Neural cell (in vitro differentiated cells): ENCODE measurements around the gene ARHGEF16. TPM values are rescaled to one million over a fixed set of nuclear protein-coding genes. Genes with fewer than 3 reads are reported as not detected.

Source experiments
- H2AFZ ChIP-seq: fragments of 200-600, 300-800 bp; sonication (generic), shearing (Covaris generic); 2 replicates; pipeline ENCODE4 v1.6.0; 2014; ENCODE audit warnings: low read depth, mild to moderate bottlenecking, antibody characterized with exemption, low read length, moderate library complexity
- H3F3A ChIP-seq: fragments of 200-600 bp; shearing (Covaris generic); 2 replicates; pipeline ENCODE4 v1.6.1; 2016; ENCODE audit warnings: mild to moderate bottlenecking, moderate library complexity, mixed read lengths, antibody characterized with exemption, low read length; ENCODE audit not compliant: insufficient read depth, poor library complexity, severe bottlenecking
- H3K27ac ChIP-seq: fragments of 200-600, 300-800 bp; sonication (generic), shearing (Covaris generic); 2 replicates; pipeline ENCODE4 v1.5.1; 2014; ENCODE audit warnings: mild to moderate bottlenecking, low read length, moderate library complexity
- H3K27me3 ChIP-seq: fragments of 300-800, 200-600 bp; sonication (generic), shearing (Covaris generic); 2 replicates; pipeline ENCODE4 v1.6.0; 2014; ENCODE audit warnings: mild to moderate bottlenecking, low read depth, low read length, moderate library complexity; ENCODE audit not compliant: insufficient read depth
- H3K36me3 ChIP-seq: fragments of 300-800, 200-600 bp; sonication (generic), shearing (Covaris generic); 2 replicates; pipeline ENCODE4 v1.5.1; 2014; ENCODE audit warnings: mild to moderate bottlenecking, antibody characterized with exemption, low read length, moderate library complexity; ENCODE audit not compliant: insufficient read depth
- H3K4me2 ChIP-seq: fragments of 300-800, 200-600 bp; sonication (generic), shearing (Covaris generic); 2 replicates; pipeline ENCODE4 v1.6.0; 2014; ENCODE audit warnings: mild to moderate bottlenecking, low read length
- H3K4me3 ChIP-seq: fragments of 300-800, 200-600 bp; sonication (generic), shearing (Covaris generic); 2 replicates; pipeline ENCODE4 v1.5.1; 2014; ENCODE audit warnings: mild to moderate bottlenecking, low read length, moderate library complexity
- H3K79me2 ChIP-seq: fragments of 200-600 bp; shearing (Covaris generic); replicated peaks from 2 replicates; pipeline ENCODE4 v1.6.0; 2014; ENCODE audit warnings: mild to moderate bottlenecking, low read length, moderate library complexity; ENCODE audit not compliant: insufficient read depth
- H3K9ac ChIP-seq: fragments of 300-800, 200-600 bp; sonication (generic), shearing (Covaris generic); 2 replicates; pipeline ENCODE4 v1.6.1; 2016; ENCODE audit warnings: mild to moderate bottlenecking, low read length, mixed read lengths
- H3K9me2 ChIP-seq: fragments of 200-600 bp; shearing (Covaris generic); 2 replicates; pipeline ENCODE4 v1.6.1; 2016; ENCODE audit warnings: mild to moderate bottlenecking, low read length, mixed read lengths; ENCODE audit not compliant: insufficient read depth
- H3K9me3 ChIP-seq: fragments of 200-600, 300-800 bp; sonication (generic), shearing (Covaris generic); 2 replicates; pipeline ENCODE4 v1.6.1; 2016; ENCODE audit warnings: mild to moderate bottlenecking, mixed run types, low read length, moderate library complexity, mixed read lengths
- H4K20me1 ChIP-seq: fragments of 200-600 bp; shearing (Covaris generic); 2 replicates; pipeline ENCODE4 v1.6.1; 2016; ENCODE audit warnings: mild to moderate bottlenecking, mixed run types; ENCODE audit not compliant: insufficient read depth
- CTCF ChIP-seq: fragments of 450-650 bp; IDR thresholded peaks from 2 replicates; pipeline ENCODE4 v1.5.1; 2014; ENCODE audit warnings: antibody characterized with exemption, mild to moderate bottlenecking, moderate library complexity; ENCODE audit not compliant: poor library complexity, severe bottlenecking
- EP300 ChIP-seq: fragments of 450-650 bp; conservative IDR thresholded peaks from 2 replicates; pipeline ENCODE4 v1.6.1; 2014; ENCODE audit warnings: antibody characterized with exemption, mild to moderate bottlenecking, moderate library complexity; ENCODE audit not compliant: poor library complexity, severe bottlenecking
- EZH2 ChIP-seq: fragments of 200-600, 300-800 bp; shearing (Covaris generic), sonication (generic); IDR thresholded peaks from 2 replicates; pipeline ENCODE4 v1.6.1; 2014; ENCODE audit warnings: antibody characterized with exemption, low read length, borderline replicate concordance, mild to moderate bottlenecking; ENCODE audit not compliant: insufficient read depth, poor library complexity, severe bottlenecking
- MXI1 ChIP-seq: fragments of 450-650 bp; conservative IDR thresholded peaks from 2 replicates; pipeline ENCODE4 v1.6.1; 2014; ENCODE audit warnings: antibody characterized with exemption, mild to moderate bottlenecking; ENCODE audit not compliant: poor library complexity, severe bottlenecking
- POLR2AphosphoS5 ChIP-seq: IDR thresholded peaks from 2 replicates; pipeline ENCODE4 v1.6.1; 2012
- RAD21 ChIP-seq: fragments of 450-650 bp; conservative IDR thresholded peaks from 2 replicates; pipeline ENCODE4 v1.6.1; 2014; ENCODE audit warnings: antibody characterized with exemption, mild to moderate bottlenecking, moderate library complexity
- REST ChIP-seq: IDR thresholded peaks from 2 replicates; pipeline ENCODE4 v1.6.1; 2012; ENCODE audit warnings: borderline replicate concordance
- SMC3 ChIP-seq: fragments of 450-650 bp; conservative IDR thresholded peaks from 2 replicates; pipeline ENCODE4 v1.6.1; 2014; ENCODE audit warnings: antibody characterized with exemption, mild to moderate bottlenecking, moderate library complexity; ENCODE audit not compliant: poor library complexity
- TAF1 ChIP-seq: IDR thresholded peaks from 2 replicates; pipeline ENCODE4 v1.6.1; 2012; ENCODE audit warnings: low read depth
- polyA plus RNA-seq: library from polyadenylated mRNA; depleted of rRNA; stranded (reverse); fragments of >200 nt; gene quantifications from 2 replicates; pipeline ENCODE4 v1.2.3, GENCODE V29; 2014

The ARHGEF16 gene
- polyA plus RNA-seq, 1 donor from 2014 or later = 0.64 TPM

- no peaks in the 10 kb centered on the region for H3K27me3 ChIP-seq
Measured at GRCh38 chr1:3522112-3522511, 67.6 kb downstream of the ARHGEF16 start.

GRCh38 chr1:3522564-3523265 is 68.2 kb downstream of the ARHGEF16 start:
- no peaks in the 10 kb centered on the region for H3K9me2 ChIP-seq
- H3K9ac ChIP-seq = no peak overlapping the region
- H3K4me3 ChIP-seq = no peak overlapping the region
- no peaks in the 10 kb centered on the region for H3K79me2 ChIP-seq
- H3K27me3 ChIP-seq = no peaks in the 10 kb centered on the region
- no peaks in the 10 kb centered on the region for H4K20me1 ChIP-seq
- H3K27ac ChIP-seq = no peak overlapping the region
- H3F3A ChIP-seq = no peaks in the 10 kb centered on the region
- H3K9me3 ChIP-seq = no peaks in the 10 kb centered on the region
- H3K36me3 ChIP-seq = no peaks in the 10 kb centered on the region
- no peak overlapping the region for H2AFZ ChIP-seq
- no peak overlapping the region for H3K4me2 ChIP-seq
- TF ChIP-seq RAD21 (no peak), TAF1 (no peak), REST (no peak), MXI1 (no peak), POLR2AphosphoS5 (no peak), CTCF (no peak)

More at GRCh38 chr1:3522112-3522511, 67.6 kb downstream of the ARHGEF16 start:
- H3K9ac ChIP-seq = no peak overlapping the region
- no peaks in the 10 kb centered on the region for H4K20me1 ChIP-seq
- H3K27ac ChIP-seq = no peak overlapping the region
- no peaks in the 10 kb centered on the region for H3K9me3 ChIP-seq
- H3K79me2 ChIP-seq = no peaks in the 10 kb centered on the region
- no peak overlapping the region for H2AFZ ChIP-seq
- no peak overlapping the region for H3K4me2 ChIP-seq
- no peaks in the 10 kb centered on the region for H3F3A ChIP-seq
- no peak for TF ChIP-seq REST
- no peak for TF ChIP-seq EZH2
- TF ChIP-seq CTCF = no peak
- TF ChIP-seq SMC3 = no peak
- no peak for TF ChIP-seq MXI1
- TF ChIP-seq RAD21 = no peak
- no peak for TF ChIP-seq EP300
- TF ChIP-seq TAF1 = no peak
- TF ChIP-seq POLR2AphosphoS5 = no peak
- no peaks in the 10 kb centered on the region for H3K36me3 ChIP-seq
- no peak overlapping the region for H3K4me3 ChIP-seq
- H3K9me2 ChIP-seq = no peaks in the 10 kb centered on the region
